Sigmoid colon (tissue), 7 donors: ENCODE measurements around the gene LAMB3. TPM values are rescaled to one million over a fixed set of nuclear protein-coding genes. Genes with fewer than 3 reads are reported as not detected.

Source experiments
- DNase-seq: peaks from one replicate; pipeline ENCODE4 v3.0.0-alpha.2; 2019
- H3K27ac ChIP-seq, 4 donors: fragments of 200-600 bp; sonication (generic); one replicate each; pipeline ENCODE4 v1.5.1; 2016 to 2019; ENCODE audit warnings: mild to moderate bottlenecking in 1 of 4
- H3K27me3 ChIP-seq, 3 donors: fragments of 200-600 bp; sonication (generic); one replicate each; pipeline ENCODE4 v1.5.1; 2019; ENCODE audit warnings: mild to moderate bottlenecking in 1 of 3
- H3K36me3 ChIP-seq, 4 donors: fragments of 200-600 bp; sonication (generic); one replicate each; pipeline ENCODE4 v1.5.1; 2016 to 2019
- H3K4me1 ChIP-seq, 4 donors: fragments of 200-600 bp; sonication (generic); one replicate each; pipeline ENCODE4 v1.5.1; 2017 to 2019
- H3K4me3 ChIP-seq, 4 donors: fragments of 200-600 bp; sonication (generic); one replicate each; pipeline ENCODE4 v1.5.1; 2017 to 2019; ENCODE audit warnings: mild to moderate bottlenecking in 2 of 4, moderate library complexity in 1 of 4
- H3K9me3 ChIP-seq, 4 donors: fragments of 200-600 bp in 3 of 4; sonication (generic) in 3 of 4; one replicate each; pipeline versions ENCODE4 v1.5.1 to v1.6.1; 2013 to 2019
- CTCF ChIP-seq, 4 experiments: fragments of 450-650 bp in 3 of 4; fragments of 200-600 bp in 1 of 4; IDR thresholded peaks; one replicate each; pipeline ENCODE4 v1.5.1; 2016 to 2019; ENCODE audit warnings: antibody characterized with exemption in 4 of 4, mild to moderate bottlenecking in 3 of 4, moderate library complexity in 2 of 4
- EP300 ChIP-seq, 4 donors: sonication (generic); formaldehyde crosslinking; IDR thresholded peaks; one replicate each; pipeline ENCODE4 v1.6.1; 2017; ENCODE audit warnings: antibody characterized with exemption in 4 of 4
- POLR2A ChIP-seq, 2 donors: fragments of 450-650 bp; IDR thresholded peaks; one replicate each; pipeline ENCODE4 v1.6.1; 2016; ENCODE audit warnings: antibody characterized with exemption in 2 of 2, mild to moderate bottlenecking in 2 of 2, moderate library complexity in 2 of 2
- POLR2AphosphoS5 ChIP-seq, 4 donors: sonication (generic); formaldehyde crosslinking; IDR thresholded peaks; one replicate each; pipeline ENCODE4 v1.6.1; 2017; ENCODE audit warnings: antibody characterized with exemption in 4 of 4
- WGBS, 2 donors: extraction: QIAGEN DNeasy Blood & Tissue Kit; methylation state at CpG; one replicate each; pipeline ENCODE4 v1.1.7; 2013; 5-methylcytosine and 5-hydroxymethylcytosine counted together
- intact Hi-C: fragments of 100-400 bp; cut with DNase I; formaldehyde crosslinking; loops from one replicate; pipeline ENCODE4 v1.15.1; 2023
- polyA plus RNA-seq, 3 donors: library from polyadenylated mRNA; stranded (reverse); fragments of 200-250 nt; gene quantifications; one replicate each; pipeline ENCODE4 v1.2.3, GENCODE V29; 2013
- total RNA-seq, 4 donors: library from RNA; depleted of rRNA; stranded (reverse); fragments of >200 nt; gene quantifications; one replicate each; pipeline ENCODE4 v1.1.0, GENCODE V29; 2016
- donor health status: healthy with polysubstance abuse.
- donor health status: Bipolar disorder and iron deficiency.
- donor health status: healthy.

The LAMB3 gene
- total and polyA plus RNA-seq, 7 donors: 0.14 to 49.4 (median 9.3) TPM; not detected in 1

GRCh38 chr1:209651138-209651587 lies 1.1 kb downstream of the LAMB3 start:
- Histone ChIP-seq H3K4me1 (peaks cover 0 to 48% (median 30%) of the 10 kb centered on the region in 4 donors), H3K9me3 (no peaks in the 10 kb centered on the region), H3K27me3 (no peaks in the 10 kb centered on the region), H3K4me3 (no peak overlapping the region), H3K27ac (peak overlapping the region in 1 of 4 donors; percentile 36), H3K36me3 (no peaks in the 10 kb centered on the region)
- no peak for DNase-seq
- 5 to 41% methylated on average over 5 of the region's 5 CpGs for WGBS, 2 donors
- no peak for TF ChIP-seq POLR2A (IDR thresholded peaks at IDR 0.05)
- TF ChIP-seq POLR2AphosphoS5 (IDR thresholded peaks at IDR 0.05): no peak
- no peak for TF ChIP-seq CTCF (IDR thresholded peaks at IDR 0.05)
- no peak for TF ChIP-seq EP300 (IDR thresholded peaks at IDR 0.05)
- intact Hi-C loops: no loop called here

- no peaks in the 10 kb centered on the region for H3K36me3 ChIP-seq
- intact Hi-C loops: no loop called here
- H3K27me3 ChIP-seq: no peaks in the 10 kb centered on the region
- TF ChIP-seq CTCF (IDR thresholded peaks at IDR 0.05) (no peak), EP300 (IDR thresholded peaks at IDR 0.05) (no peak), POLR2A (IDR thresholded peaks at IDR 0.05) (no peak), POLR2AphosphoS5 (IDR thresholded peaks at IDR 0.05) (no peak)
- no peak overlapping the region for H3K4me3 ChIP-seq
- no peaks in the 10 kb centered on the region for H3K9me3 ChIP-seq
- 66 to 90% methylated on average over 1 of the region's 1 CpG for WGBS, 2 donors
- DNase-seq: no peak
- peaks cover 0 to 48% (median 30%) of the 10 kb centered on the region in 4 donors for H3K4me1 ChIP-seq
- H3K27ac ChIP-seq: no peak overlapping the region
Measured at GRCh38 chr1:209650454-209650853, 1.8 kb downstream of the LAMB3 start.

GRCh38 chr1:209648931-209649776 lies 3.1 kb downstream of the LAMB3 start:
- Histone ChIP-seq H3K27me3 (no peaks in the 10 kb centered on the region), H3K4me1 (peaks cover 0 to 53% (median 34%) of the 10 kb centered on the region in 4 donors), H3K9me3 (no peaks in the 10 kb centered on the region), H3K36me3 (no peaks in the 10 kb centered on the region), H3K27ac (peak overlapping the region in 2 of 4 donors; percentile 25 to 40), H3K4me3 (no peak overlapping the region)
- TF ChIP-seq EP300 (IDR thresholded peaks at IDR 0.05) (no peak), CTCF (IDR thresholded peaks at IDR 0.05) (no peak), POLR2AphosphoS5 (IDR thresholded peaks at IDR 0.05) (peak in 1 of 4 donors; percentile 14), POLR2A (IDR thresholded peaks at IDR 0.05) (no peak)
- intact Hi-C loops: no loop called here
- DNase-seq: no peak
- WGBS, 2 donors: 39 to 58% methylated on average over 6 of the region's 6 CpGs

- no peak for DNase-seq
- TF ChIP-seq CTCF (IDR thresholded peaks at IDR 0.05): no peak
- TF ChIP-seq EP300 (IDR thresholded peaks at IDR 0.05): no peak
- TF ChIP-seq POLR2AphosphoS5 (IDR thresholded peaks at IDR 0.05): no peak
- no peak for TF ChIP-seq POLR2A (IDR thresholded peaks at IDR 0.05)
- H3K27me3 ChIP-seq: no peaks in the 10 kb centered on the region
- peak overlapping the region in 2 of 4 donors; percentile 25 to 40 for H3K27ac ChIP-seq
- H3K4me3 ChIP-seq: no peak overlapping the region
- peaks cover 0 to 58% (median 41%) of the 10 kb centered on the region in 4 donors for H3K4me1 ChIP-seq
- H3K36me3 ChIP-seq: no peaks in the 10 kb centered on the region
- intact Hi-C loops: no loop called here
- H3K9me3 ChIP-seq: no peaks in the 10 kb centered on the region
Measured at GRCh38 chr1:209648346-209648745, 3.9 kb downstream of the LAMB3 start.
